ENCODE data around the gene TEAD4.

TEAD4 gene

DNA sequence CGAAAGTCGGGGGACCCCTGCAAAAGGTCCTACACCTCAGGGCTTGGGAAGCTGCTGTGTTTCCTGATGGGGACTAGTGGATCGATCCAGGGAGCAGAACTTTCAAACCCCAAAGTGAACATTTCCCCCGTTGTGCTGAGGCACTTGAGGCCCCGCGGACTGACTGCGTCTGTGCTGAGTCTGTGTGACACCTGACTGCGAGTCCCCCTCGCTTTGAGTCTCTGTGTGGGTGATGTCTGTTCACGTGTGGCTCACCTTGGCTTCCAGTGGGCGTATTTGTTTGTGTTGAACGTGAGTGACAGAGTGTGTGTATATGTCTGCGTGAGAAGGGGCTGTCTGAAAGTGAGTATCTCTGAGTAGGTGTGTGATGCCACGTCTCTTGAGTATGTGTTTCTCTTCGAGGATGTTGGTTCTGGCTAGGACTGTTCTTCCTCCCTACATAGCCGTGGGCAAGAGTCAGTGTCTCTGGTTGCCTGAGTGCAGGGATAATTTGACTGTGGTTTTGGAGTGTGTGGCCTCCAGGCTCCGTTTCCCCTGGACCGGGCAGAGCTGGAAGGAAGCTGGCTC, 1.3 kb downstream of the TEAD4 start:
- peak in 1 of 3 donors; percentile 6 for DNase-seq (ENCODE audit: low read depth in 2 of 3, low spot score in 1 of 3)

DNA sequence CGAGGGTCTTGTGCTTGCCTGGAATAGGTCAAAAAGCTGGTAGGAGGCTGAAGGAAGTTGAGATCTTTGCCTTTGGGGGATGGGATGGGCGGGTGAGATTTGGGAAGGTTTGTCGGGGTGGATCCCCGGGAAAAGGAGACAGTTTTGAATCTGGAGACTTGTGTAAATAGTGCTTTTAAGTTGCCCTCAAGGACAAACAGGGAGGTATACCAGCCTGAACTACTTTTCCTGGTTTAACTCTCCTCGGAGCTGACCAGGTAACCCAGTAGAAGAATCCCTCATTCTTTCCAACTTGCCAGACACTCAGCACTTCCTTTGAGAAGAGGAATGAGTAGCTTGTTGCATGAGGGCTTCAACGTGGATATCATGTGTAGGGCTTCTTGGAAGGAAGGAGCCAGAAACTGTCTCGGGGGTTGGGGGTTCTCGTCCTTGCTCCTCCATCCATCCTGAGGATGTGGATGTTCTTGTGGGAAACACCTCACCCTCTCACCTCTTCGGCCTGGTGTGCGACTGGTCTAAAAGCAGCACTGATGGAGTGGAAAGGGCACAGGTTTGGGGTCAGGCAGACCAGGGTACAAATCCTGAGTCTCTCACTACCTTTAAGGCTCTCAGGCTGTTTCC, 1.9 kb downstream of the TEAD4 start:
- no peak for DNase-seq (ENCODE audit: low read depth in 2 of 3, low spot score in 1 of 3)

DNA sequence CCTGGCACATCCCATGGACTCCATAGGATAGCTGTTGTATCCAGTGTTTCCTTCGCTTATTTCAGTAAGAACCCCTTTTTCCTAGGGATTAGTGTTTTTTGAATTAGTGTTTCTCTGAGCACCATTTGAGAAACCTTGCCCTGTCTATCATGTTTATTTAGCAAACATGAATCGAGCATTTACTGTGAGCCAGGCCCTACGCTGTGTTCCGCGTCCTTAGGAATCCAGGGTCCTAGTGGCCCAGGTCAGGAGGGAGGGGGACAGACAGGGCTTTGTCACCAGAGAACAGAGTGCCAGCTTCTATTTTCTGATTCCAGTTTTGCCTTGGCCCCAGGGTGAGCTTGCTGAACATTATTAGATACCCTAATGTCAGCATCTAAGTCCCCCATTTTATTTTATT, 2.5 kb downstream of the TEAD4 start:
- DNase-seq (ENCODE audit: low read depth in 2 of 3, low spot score in 1 of 3): no peak

DNA sequence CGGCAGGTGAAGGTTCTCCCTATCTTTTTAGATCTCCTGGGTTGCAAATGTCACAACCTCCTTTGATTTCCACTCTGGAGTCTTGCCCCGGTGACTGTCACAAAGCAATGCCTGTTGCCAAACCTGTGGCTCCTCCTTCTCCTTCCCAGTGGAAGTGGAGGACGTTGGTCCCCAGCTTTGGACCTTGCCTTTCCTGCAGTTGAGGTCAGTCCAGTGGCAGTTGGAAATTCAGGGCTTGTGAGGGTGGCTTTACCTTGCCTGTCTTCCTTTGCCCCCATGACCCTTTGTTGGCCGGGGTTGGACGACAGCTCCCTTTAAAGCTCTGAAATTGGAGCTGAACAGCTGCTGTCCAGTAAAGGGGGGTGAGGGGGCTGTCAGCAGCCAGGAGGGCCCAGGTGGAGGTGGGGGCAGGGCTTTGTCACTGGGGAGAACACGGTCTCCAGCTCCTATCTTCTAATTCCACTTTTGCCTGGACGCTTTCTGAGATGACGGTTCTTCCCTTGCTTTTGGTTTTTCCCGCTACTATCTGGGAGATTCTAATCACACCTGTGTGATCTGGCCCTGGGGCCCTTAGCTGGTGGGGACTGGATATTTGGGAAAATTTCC, 4.1 kb downstream of the TEAD4 start:
- DNase-seq (ENCODE audit: low read depth in 2 of 3, low spot score in 1 of 3): no peak

DNA sequence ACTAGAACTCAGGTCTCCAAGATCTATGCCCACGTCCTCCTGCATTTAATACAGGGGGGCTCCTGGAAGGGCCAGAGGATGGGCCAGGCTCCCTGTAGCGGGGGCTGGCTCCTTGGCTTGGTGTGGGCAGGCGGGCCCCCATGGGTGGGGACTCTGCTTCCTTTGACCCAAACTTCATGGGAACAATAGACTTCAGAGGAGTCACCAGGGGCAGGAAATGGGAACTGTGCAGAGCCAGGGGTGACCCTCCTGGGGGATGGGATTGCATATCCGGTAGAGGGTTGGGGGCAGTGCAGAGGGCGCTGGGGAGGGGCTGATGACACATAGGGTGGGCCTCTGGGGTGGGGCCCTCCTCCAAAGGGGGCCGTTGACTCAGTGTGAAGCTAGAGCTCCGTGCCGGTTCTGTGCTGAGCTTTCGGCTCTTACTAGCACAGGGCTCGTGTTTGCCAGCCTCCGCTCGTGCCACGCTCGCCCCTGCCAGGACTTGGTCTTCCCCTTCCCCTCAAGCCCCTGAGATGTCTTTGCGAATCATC, 4.6 kb downstream of the TEAD4 start:
- DNase-seq (ENCODE audit: low read depth in 2 of 3, low spot score in 1 of 3): no peak

DNA sequence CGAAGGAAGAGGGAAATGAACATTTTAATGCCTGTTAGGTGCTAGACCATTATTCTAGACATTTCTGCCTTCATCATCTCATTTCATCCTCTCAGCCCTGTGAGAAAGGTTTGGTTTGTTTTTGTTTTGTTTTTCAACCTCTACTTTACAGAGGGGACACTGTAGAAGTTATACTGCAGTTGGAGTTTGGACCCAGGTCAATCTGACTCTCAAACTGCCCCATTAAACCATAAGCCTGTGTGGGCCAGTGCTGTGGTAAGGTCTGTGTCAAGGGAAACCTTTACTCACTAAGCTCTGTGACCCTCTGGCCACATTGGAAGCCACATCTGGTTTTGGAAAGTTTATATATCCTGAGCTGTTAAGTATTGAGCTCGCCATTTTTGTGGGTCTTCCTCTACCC, 8.5 kb downstream of the TEAD4 start:
- DNase-seq (ENCODE audit: low read depth in 2 of 3, low spot score in 1 of 3): no peak

DNA sequence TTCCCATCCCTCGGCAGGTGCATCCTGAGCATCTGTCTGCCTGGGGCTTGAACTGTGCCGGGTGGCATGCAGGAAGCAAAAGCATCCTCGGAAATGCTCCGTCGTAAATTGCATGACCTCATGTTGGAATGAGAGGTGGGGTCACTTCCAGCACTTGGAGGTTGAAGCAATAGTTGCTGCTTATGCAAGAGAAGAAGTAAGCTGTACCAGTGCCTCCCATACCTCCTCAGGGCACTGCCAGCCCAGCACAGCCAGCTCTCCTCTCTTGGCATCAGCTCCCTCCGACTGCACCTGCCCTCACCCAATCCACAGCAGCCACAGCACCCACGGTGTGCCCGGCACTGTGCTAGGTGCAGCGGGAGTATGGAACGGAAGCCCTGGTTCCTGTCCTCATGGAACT, 11.5 kb downstream of the TEAD4 start:
- DNase-seq (ENCODE audit: low read depth in 2 of 3, low spot score in 1 of 3): no peak

DNA sequence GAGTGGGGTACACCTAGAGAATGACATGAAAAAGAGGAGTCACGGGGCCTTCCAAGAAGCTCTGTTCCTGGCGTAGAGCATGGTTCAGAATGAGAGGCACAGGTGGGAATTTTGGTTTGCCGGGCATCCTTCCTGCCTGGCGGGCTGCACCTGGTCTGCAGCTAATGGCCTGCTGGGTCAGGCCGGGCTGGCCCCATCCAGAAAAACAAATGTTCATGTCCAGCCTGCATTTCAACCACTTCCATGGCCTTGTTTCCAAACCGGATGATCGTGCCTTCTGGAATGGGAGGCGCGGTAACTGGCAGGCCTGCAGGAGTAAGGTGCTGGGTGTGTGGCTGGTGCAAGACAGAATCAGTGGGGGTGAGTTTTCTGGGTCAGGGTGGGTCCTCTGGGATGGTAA, 14.4 kb downstream of the TEAD4 start:
- DNase-seq (ENCODE audit: low read depth in 2 of 3, low spot score in 1 of 3): no peak

DNA sequence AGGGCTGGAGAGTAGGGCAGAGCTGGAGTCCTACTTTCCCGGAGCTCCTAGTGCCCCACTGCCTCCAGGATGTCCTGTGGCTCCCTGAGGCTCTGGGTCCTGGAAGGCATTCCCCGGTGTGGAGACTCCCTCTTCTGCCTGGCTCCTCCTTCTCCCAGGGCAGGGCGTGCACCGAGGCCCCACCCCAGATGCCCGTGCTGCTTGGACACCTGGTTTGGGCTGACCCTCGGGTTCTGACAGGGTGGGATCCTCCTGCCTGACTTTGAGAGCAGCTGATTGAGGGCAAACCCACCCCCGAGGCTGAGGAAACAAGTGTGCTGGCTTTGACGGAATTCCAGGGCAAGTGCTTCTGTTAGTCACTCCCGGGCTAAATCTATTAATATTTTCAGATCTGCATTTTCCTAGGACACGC, 15.4 kb downstream of the TEAD4 start:
- no peak for DNase-seq (ENCODE audit: low read depth in 2 of 3, low spot score in 1 of 3)

DNA sequence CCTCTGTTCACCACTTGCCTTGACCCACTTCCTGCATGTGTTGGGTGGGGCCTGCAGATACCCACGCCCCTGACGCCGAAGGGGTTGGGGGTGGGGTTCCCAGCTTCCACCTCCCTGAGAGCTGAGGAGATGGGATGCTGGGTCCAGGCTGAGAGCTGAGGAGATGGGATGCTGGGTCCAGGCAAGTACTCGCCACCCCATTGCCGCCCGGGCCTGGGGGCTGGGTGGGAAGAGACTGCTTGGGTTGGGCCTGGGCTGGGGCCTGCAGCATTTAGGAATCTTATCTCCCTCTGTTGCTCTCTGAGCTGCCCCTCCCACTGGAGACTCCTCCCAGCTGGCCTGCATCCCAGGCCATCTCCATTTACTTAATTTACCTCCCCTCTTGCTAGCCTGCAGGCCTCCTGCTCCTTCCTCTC, 17.4 kb downstream of the TEAD4 start:
- no peak for DNase-seq (ENCODE audit: low read depth in 2 of 3, low spot score in 1 of 3)

DNA sequence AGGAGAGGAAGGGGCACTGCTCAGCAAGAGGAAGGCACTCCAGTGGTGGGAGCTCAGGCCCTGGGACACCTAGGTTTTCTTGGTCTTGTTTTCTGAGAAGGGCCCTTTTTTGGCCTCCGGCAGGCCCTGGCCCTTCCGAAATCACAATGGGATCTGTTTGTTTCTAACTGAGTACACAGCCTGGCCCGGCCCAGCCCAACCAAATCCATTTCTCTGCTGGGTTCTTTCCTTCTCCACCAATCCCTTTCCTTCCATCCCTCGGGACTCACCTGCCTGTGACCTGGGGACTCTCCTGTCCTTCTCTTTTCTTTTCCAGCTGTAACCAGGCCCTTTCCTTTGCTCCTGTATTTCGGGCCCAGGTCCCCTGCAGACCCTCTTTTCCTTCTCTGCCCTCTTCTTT, 18.6 kb downstream of the TEAD4 start:
- DNase-seq (ENCODE audit: low read depth in 2 of 3, low spot score in 1 of 3): no peak

DNA sequence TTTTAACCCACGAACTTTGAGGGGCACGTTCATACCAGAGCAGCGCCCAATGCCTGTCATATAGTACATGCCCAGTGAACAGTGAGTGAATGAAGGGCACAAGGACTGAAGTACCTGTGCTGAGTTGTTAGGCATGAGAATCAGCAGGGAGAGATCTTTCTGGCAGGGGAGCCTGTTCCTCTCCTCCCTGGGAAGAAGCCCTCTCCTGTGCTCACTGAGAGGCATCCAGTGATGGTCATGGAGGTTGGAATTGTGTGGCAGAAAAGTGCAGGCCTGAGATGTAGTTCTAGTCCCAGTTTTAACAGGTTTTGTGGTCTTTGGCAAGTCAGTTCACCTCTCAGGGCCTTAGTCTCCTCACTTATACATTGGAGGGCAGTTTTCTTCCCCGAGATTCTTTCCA, 20.6 kb downstream of the TEAD4 start:
- DNase-seq (ENCODE audit: low read depth in 2 of 3, low spot score in 1 of 3): no peak

DNA sequence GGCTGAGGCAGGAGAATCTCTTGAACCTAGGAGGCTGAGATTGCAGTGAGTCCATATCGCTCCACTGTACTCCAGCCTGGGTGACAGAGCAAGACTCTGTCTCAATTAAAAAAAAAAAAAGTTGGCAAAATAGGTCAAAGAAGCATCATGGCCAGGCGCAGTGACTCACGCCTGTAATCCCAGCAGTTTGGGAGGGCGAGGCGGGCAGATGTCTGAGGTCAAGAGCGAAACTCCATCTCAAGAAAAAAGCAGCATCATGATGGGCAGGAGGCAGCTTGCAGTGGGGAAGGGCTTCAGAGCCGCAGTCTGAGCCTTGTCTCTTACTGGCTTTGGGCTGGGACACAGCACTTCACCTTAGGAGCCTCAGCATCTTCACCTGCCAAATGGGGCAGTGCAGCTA, 21.4 kb downstream of the TEAD4 start:
- no peak for DNase-seq (ENCODE audit: low read depth in 2 of 3, low spot score in 1 of 3)

DNA sequence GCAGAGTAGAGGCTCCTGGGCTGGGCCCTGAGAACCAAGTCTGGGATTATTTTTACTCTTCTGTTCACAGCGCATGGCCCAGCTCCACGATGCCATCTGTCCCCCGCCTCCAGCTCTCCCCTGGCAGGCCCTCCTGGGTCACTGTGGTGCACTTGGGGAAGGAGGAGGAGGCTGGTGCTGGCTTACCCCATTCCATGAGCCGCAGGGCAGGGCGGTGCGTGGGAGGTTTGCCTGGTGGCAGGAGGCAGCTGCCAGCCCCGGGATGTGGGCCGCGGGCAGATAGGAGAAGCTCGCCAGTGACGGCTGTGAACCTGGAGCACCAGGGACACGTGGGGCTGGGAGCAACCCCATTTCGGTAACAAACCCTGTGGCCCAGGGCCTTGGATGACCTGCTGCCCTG, 23.2 kb downstream of the TEAD4 start:
- no peak for DNase-seq (ENCODE audit: low read depth in 2 of 3, low spot score in 1 of 3)

DNA sequence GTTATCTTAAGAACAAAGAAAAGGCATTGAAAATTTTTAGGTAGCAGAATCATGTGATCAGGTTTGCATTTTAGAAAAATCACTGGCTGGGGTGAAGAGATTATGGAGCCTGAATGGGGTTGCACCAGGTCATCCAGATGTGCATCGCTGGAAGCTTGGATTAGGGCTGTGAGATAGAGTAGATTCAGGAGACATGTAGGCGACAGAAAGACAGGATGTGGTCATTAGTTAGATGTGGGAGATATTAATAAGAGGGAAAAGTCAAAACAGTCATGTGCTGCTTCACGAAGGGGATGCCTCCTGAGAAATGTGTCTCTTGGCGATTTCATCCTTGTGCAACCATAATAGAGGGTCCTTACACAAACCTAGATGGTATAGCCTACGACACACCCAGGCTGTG, 25.1 kb downstream of the TEAD4 start:
- DNase-seq (ENCODE audit: low read depth in 2 of 3, low spot score in 1 of 3): no peak

DNA sequence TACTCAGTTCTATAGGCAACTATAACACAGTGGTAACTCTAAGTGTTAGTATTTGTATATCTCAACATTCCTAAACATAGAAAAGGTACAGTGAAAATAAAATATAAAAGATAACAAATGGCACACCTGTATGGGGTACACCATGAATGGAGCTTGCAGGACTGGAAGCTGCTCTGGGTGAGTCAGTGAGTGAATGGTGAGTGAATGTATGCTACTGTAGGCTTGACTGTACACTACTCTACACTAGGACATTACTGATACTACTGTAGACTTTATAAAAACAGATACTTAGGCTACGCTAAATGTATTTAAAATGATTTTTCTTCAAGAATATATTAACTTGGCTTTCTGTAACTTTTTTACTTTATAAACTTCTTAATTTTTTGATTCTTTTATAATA, 25.5 kb downstream of the TEAD4 start:
- no peak for DNase-seq (ENCODE audit: low read depth in 2 of 3, low spot score in 1 of 3)

DNA sequence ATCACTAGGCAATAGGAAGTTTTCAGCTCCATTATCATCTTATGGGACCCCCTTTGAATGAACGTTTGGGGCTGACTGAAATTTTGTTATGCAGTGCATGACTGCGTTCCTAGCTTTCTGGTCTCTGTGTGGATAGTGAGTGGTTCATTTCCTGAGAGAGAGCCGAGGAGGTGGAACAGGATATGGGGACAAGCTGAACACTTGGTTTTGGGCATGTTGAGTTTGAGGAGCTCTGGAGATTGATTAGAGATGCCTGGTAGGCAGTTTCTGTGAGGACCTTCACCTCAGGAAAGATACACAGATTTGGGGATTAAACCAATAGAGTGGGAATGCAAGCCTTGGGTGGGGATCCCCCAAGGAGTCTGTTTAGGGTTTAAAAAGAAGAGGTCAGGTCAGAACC, 27.7 kb downstream of the TEAD4 start:
- no peak for DNase-seq (ENCODE audit: low read depth in 2 of 3, low spot score in 1 of 3)

DNA sequence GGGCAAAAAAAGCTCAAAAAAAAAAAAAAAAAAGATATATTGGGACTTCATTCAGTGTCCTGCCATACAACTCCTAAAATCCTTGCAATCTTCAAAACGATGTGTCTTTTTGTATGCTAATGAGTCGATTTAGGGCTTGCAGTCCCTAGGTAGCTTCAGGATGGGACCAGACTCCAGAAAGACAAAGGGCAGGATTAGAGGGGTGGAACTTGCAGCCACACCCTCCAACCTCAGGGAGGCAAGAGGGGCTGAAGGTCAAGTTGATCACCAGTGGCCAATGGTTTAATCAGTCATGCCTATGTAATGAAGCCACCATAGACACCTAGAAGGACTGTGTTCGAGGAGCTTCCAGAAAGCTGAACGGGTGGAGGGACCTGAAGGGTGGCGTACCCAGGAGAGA, 29.3 kb downstream of the TEAD4 start:
- no peak for DNase-seq (ENCODE audit: low read depth in 2 of 3, low spot score in 1 of 3)

DNA sequence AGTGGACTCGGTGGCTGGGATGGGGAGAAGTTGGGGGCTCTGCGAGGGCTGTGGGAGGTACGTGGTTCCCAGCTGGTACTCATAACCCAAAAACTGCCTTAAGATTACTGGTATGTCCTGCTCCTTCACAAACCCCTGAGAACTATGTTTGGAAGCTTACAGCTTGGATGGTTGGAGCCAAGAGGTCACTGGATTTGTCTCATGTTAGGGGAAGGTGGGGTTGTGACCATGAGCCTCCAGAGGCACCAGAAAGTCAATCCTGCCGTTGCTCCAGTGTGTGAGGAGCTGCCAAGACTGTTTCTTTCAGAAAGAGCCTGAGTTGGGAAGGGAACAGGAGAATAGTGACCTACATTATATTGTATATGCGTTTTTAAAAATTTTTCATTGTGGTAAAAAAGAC, 33.5 kb downstream of the TEAD4 start:
- DNase-seq (ENCODE audit: low read depth in 2 of 3, low spot score in 1 of 3): no peak

DNA sequence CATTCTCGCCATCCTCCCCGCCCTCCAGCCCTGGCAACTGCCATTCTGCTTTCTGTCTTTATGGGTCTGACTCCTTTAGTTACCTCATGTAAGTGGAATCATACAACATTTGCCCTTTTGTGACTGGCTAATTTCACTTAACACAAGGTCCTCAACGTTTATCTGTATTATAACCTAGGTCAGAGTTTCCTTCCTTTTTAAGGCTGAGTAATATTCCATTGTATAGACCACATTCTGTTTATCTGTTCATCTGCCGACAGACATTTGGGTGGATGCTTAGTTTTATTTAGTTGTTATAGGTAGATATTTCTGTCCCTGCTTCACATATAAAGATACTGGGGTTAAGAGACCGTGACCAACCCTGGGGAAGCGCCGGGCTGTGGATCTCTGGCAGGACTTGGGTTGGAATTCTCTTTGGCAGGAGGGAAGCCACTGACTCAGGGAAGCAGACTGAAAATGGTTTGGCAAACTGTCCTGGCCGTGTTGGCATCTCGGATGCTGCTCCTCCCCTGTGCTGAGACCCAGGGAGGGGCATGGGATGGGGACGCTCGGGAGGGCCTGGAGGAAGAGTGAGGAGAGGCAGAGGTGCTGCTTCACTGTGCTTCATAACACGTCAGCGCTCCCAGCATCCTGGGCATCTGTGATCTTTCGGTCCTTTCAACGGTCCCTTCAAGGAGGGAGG, 38.9 kb downstream of the TEAD4 start:
- DNase-seq (ENCODE audit: low read depth in 2 of 3, low spot score in 1 of 3): no peak

DNA sequence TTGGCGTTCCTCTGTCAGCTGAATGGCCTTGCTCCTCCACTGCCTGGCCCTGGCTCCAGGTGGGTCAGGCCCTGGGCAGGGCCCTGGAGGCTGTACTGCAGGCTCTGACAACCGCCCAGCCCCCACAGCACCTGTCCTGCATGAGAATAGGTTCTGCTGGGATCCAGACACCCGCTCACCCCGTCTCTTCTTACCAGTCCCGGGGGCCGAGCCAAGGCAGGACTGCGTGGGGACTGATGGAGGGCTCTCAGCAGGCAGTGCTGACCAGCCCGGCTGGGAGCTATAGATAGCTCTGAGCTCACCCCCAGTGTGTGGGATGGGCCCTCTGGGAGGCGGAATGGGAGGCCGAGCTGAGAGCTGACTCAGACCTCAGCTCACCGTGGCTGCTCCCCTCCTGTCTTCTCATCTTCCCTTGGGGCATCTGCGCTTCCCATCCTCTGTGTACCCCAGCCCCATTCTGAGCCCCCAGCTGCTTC, 39.6 kb downstream of the TEAD4 start:
- no peak for DNase-seq (ENCODE audit: low read depth in 2 of 3, low spot score in 1 of 3)

DNA sequence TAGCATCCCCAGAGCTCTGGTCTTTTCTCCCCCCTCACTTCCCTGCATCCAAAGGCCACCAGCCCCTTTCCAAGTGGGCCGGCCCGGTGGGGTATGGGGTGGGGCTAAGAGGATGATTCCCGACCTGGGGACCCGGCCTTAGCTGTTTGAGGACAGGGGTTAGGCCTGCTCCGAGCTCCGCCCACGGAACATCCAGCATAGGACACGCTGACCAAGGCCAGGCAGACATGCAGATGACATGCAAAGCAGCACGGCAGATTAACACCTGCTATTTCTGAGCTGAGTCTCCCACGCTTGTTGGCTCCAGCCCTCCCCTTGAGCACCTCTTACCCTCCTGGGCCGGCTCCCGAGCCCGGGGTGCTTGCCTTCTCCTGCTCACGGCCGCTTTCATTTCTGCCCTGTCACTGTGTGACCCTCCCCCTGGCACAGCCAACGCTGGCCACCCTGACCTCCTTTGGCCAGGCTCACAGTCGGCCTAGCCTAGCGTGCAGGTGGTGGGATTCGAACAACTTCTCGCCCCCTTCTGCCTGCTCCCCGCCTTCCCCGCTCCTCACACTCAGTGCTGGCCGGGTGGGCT, 40.2 kb downstream of the TEAD4 start:
- no peak for DNase-seq (ENCODE audit: low read depth in 2 of 3, low spot score in 1 of 3)

Data from stimulated activated CD4-positive, alpha-beta T cell treated with anti-CD3 and anti-CD28 coated beads, Interleukin-12 subunit alpha, Interleukin-12 subunit beta, amount 100 ng/mL, for 48 hours (primary cell).